Measurements from ENCODE around the gene USP53.

GRCh38 chr4:119165767-119166166 is 46.7 kb upstream of the USP53 start:
- TF ChIP-seq CTCF (IDR thresholded peaks at IDR 0.05) (no peak), POLR2A (IDR thresholded peaks at IDR 0.05; ENCODE audit: low read depth) (no peak), POLR2AphosphoS5 (IDR thresholded peaks at IDR 0.05) (no peak)
